ENCODE results near the gene SUFU. TPM values are rescaled to one million over a fixed set of nuclear protein-coding genes. Genes with fewer than 3 reads are reported as not detected.

Gene SUFU
- total and polyA plus RNA-seq, 2 of the 8 experiments (the other 6 are each of a cell fraction or from before 2014, with no cell fraction given) = 7.0 to 10.8 TPM

DNA sequence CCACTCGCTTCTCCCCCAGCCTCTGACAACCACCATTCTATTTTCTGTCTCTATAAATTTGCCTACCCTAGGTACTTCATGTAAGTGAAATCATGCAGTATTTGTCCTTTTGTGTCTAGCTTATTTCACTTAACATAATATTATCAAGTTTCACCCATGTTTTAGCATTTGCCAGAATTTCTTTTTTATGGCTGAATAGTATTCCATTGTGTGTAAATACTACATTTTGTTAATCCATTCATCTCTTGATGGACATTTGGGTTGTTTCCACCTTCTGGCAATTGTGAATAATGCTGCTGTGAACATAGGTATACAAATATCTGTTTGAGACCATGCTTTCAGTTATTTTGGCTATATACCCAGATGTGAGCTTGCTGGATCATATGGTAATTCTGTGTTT is 83.1 kb downstream of the SUFU start:
- Histone ChIP-seq H3K23me2 (ENCODE audit: low read depth, low read length) (no peaks in the 10 kb centered on the region; the same call in 1 of the 2 replicates), H3K4me3 (ENCODE audit: extremely low read depth in 1 of 4, insufficient read depth in 2 of 4, low read depth in 3 of 4, low read length in 4 of 4) (no peak overlapping the region), H3K27me3 (replicated peaks in 1 of 4; ENCODE audit: control insufficient read depth in 3 of 4, extremely low read depth in 1 of 4, insufficient read depth in 3 of 4, low read length in 3 of 4) (no peaks in the 10 kb centered on the region), H3K4ac (replicated peaks; ENCODE audit: insufficient read length, low read depth, low read length) (no peak overlapping the region), H3K9me3 (ENCODE audit: insufficient read depth in 2 of 2, low read depth in 1 of 2, low read length in 1 of 2) (no peaks in the 10 kb centered on the region), H4K91ac (replicated peaks; ENCODE audit: insufficient read length, low read length) (no peak overlapping the region), H3K18ac (ENCODE audit: extremely low read depth, low read length) (no peak overlapping the region), H3K36me3 (ENCODE audit: control insufficient read depth in 2 of 4, insufficient read depth in 4 of 4, low read length in 3 of 4) (no peaks in the 10 kb centered on the region), H2AK5ac (ENCODE audit: low read depth, low read length) (no peak overlapping the region), H3K56ac (replicated peaks; ENCODE audit: insufficient read length, low read depth, low read length) (no peak overlapping the region), H3K14ac (ENCODE audit: insufficient read length) (no peak overlapping the region), H2BK15ac (ENCODE audit: low read length) (no peak overlapping the region), H2BK20ac (ENCODE audit: low read length) (no peak overlapping the region), H3K79me1 (ENCODE audit: low read depth, low read length) (no peaks in the 10 kb centered on the region), H2AFZ (ENCODE audit: low read length) (no peak overlapping the region), H2BK120ac (replicated peaks; ENCODE audit: low read depth, low read length) (no peak overlapping the region), H3K4me2 (ENCODE audit: insufficient read depth in 1 of 2, low read depth in 2 of 2, low read length in 2 of 2) (no peak overlapping the region), H4K8ac (ENCODE audit: extremely low read depth, insufficient read depth, low read length) (no peak overlapping the region), H4K20me1 (replicated peaks in 1 of 2; ENCODE audit: control insufficient read depth in 1 of 2, insufficient read depth in 2 of 2, low read length in 2 of 2) (peaks cover 0 to 6% of the 10 kb centered on the region in 2 experiments), H3K27ac (ENCODE audit: low read depth, low read length) (no peak overlapping the region), H4K5ac (ENCODE audit: insufficient read length, low read depth, low read length) (no peak overlapping the region), H3K9ac (replicated peaks in 1 of 4; ENCODE audit: extremely low read depth in 1 of 4, low read depth in 3 of 4, low read length in 3 of 4) (no peak overlapping the region), H3K4me1 (replicated peaks in 1 of 4; ENCODE audit: control insufficient read depth in 3 of 4, insufficient read depth in 4 of 4, low read length in 3 of 4) (peaks cover 0 to 7% (median 5%) of the 10 kb centered on the region in 4 experiments; a peak in 4 of 7 replicates), H3K79me2 (ENCODE audit: control insufficient read depth in 1 of 2, insufficient read depth in 2 of 2, low read length in 2 of 2) (no peaks in the 10 kb centered on the region), H3K23ac (ENCODE audit: insufficient read length) (no peak overlapping the region), H2BK12ac (ENCODE audit: low read depth, low read length) (no peak overlapping the region), H2BK5ac (ENCODE audit: low read depth, low read length) (no peak overlapping the region)
- DNase-seq (ENCODE audit: low read depth in 1 of 2, low spot score in 2 of 2) (no peak), FAIRE-seq (no peak)
- 89% methylated on average over 1 of the region's 1 CpG; no CpG with 5 or more reads in 1 of the 2 experiments for WGBS, 2 experiments (ENCODE audit: extremely low coverage in 1 of 2, insufficient coverage in 1 of 2, insufficient read length in 1 of 2, insufficient replicate concordance in 2 of 2, low coverage in 1 of 2, low lambda C conversion rate in 2 of 2, missing lambda C conversion rate in 1 of 2)
- ChIA-PET CTCF (ENCODE audit: partially characterized antibody) (interaction anchor here (0.5 to 3.3 kb wide), 3 partner anchors 9 to 270 kb away, joined by 3 to 10 read pairs (median 4); partner anchors contain the start of gene SUFU), POLR2A (ENCODE audit: partially characterized antibody) (no interaction called here)
- TF ChIP-seq RBBP5 (IDR thresholded peaks at IDR 0.05; ENCODE audit: borderline replicate concordance, low read depth, low read length) = no peak
- TF ChIP-seq POLR2A (IDR thresholded peaks at IDR 0.05; ENCODE audit: control extremely low read depth in 1 of 2, low read depth in 2 of 2, low read length in 2 of 2) = no peak
- no peak for TF ChIP-seq HDAC6 (IDR thresholded peaks at IDR 0.05; ENCODE audit: low read depth, low read length)
- TF ChIP-seq SUZ12 (IDR thresholded peaks at IDR 0.05; ENCODE audit: low read length) = no peak
- TF ChIP-seq GTF2F1 (IDR thresholded peaks at IDR 0.05; ENCODE audit: borderline replicate concordance, low read depth, low read length) = no peak
- TF ChIP-seq RXRA (IDR thresholded peaks at IDR 0.05; ENCODE audit: insufficient read depth, low read depth, low read length) = no peak

Measured in H1 (cell line).